KMS-11 (cell line): Measurements from ENCODE around the gene SLC15A3.

ENCODE experiments used
- H2AFZ ChIP-seq: fragments of 200-600 bp; sonication (generic); 2 replicates; pipeline ENCODE4 v1.6.1; 2016; ENCODE audit warnings: antibody characterized with exemption, mixed run types, low read depth
- H3K27ac ChIP-seq: fragments of 200-600 bp; sonication (generic); 2 replicates; pipeline ENCODE4 v1.6.1; 2016; ENCODE audit warnings: mild to moderate bottlenecking, mixed run types
- H3K27me3 ChIP-seq: fragments of 200-600 bp; sonication (generic); 2 replicates; pipeline ENCODE4 v1.6.1; 2017; ENCODE audit warnings: mild to moderate bottlenecking, low read depth, mixed run types, moderate library complexity; ENCODE audit not compliant: insufficient read depth
- H3K36me3 ChIP-seq: fragments of 200-600 bp; sonication (generic); 2 replicates; pipeline ENCODE4 v1.6.1; 2017; ENCODE audit warnings: mild to moderate bottlenecking, mixed run types; ENCODE audit not compliant: insufficient read depth
- H3K4me1 ChIP-seq: fragments of 200-600 bp; sonication (generic); 2 replicates; pipeline ENCODE4 v1.6.1; 2016; ENCODE audit warnings: mild to moderate bottlenecking, low read depth, mixed run types; ENCODE audit not compliant: poor library complexity, severe bottlenecking
- H3K4me2 ChIP-seq: fragments of 200-600 bp; sonication (generic); 2 replicates; pipeline ENCODE4 v1.7.0; 2016; ENCODE audit warnings: mild to moderate bottlenecking, mixed run types
- H3K4me3 ChIP-seq: fragments of 200-600 bp; sonication (generic); IDR thresholded peaks from 2 replicates; pipeline ENCODE4 v1.6.1; 2017; ENCODE audit warnings: low read depth, low read length, mixed read lengths; ENCODE audit not compliant: insufficient read depth
- H3K79me2 ChIP-seq: fragments of 200-600 bp; sonication (generic); 2 replicates; pipeline ENCODE4 v1.6.1; 2016; ENCODE audit warnings: low read depth, mixed run types; ENCODE audit not compliant: insufficient read depth
- H3K9ac ChIP-seq: fragments of 200-600 bp; sonication (generic); 2 replicates; pipeline ENCODE4 v1.6.1; 2016; ENCODE audit warnings: mild to moderate bottlenecking, mixed run types
- H4K20me1 ChIP-seq: fragments of 200-600 bp; sonication (generic); 2 replicates; pipeline ENCODE4 v1.6.1; 2016; ENCODE audit warnings: mild to moderate bottlenecking, mixed run types; ENCODE audit not compliant: insufficient read depth
- CTCF ChIP-seq: fragments of 200-600 bp; sonication (generic); conservative IDR thresholded peaks from 2 replicates; pipeline ENCODE4 v1.6.1; 2017; ENCODE audit warnings: low read depth, mild to moderate bottlenecking, antibody characterized with exemption, low read length, moderate library complexity, mixed read lengths

The SLC15A3 gene

GRCh38 chr11:60954421-60954820 lies 2.4 kb upstream of the SLC15A3 start:
- no peak overlapping the region for H3K4me2 ChIP-seq
- no peaks in the 10 kb centered on the region for H3K79me2 ChIP-seq
- H3K4me1 ChIP-seq: no peaks in the 10 kb centered on the region
- TF ChIP-seq CTCF: no peak
- no peaks in the 10 kb centered on the region for H3K36me3 ChIP-seq
- H3K27ac ChIP-seq: no peak overlapping the region
- no peaks in the 10 kb centered on the region for H3K27me3 ChIP-seq
- H4K20me1 ChIP-seq: no peaks in the 10 kb centered on the region
- H2AFZ ChIP-seq: no peak overlapping the region
- no peak overlapping the region for H3K9ac ChIP-seq
- H3K4me3 ChIP-seq: no peak overlapping the region

- Histone ChIP-seq H3K9ac (no peak overlapping the region), H4K20me1 (no peaks in the 10 kb centered on the region), H3K4me1 (no peaks in the 10 kb centered on the region), H3K4me3 (no peak overlapping the region), H3K36me3 (no peaks in the 10 kb centered on the region), H3K4me2 (no peak overlapping the region), H3K27me3 (no peaks in the 10 kb centered on the region), H2AFZ (no peak overlapping the region), H3K79me2 (no peaks in the 10 kb centered on the region), H3K27ac (no peak overlapping the region)
- TF ChIP-seq CTCF: no peak
These were observed 1.8 kb upstream of the SLC15A3 start for GRCh38 chr11:60953781-60954180.

GRCh38 chr11:60952742-60953170 lies 780 bp upstream of the SLC15A3 start:
- no peak overlapping the region for H3K9ac ChIP-seq
- no peak for TF ChIP-seq CTCF
- H3K27ac ChIP-seq: no peak overlapping the region
- H3K36me3 ChIP-seq: no peaks in the 10 kb centered on the region
- H3K4me2 ChIP-seq: no peak overlapping the region
- no peaks in the 10 kb centered on the region for H4K20me1 ChIP-seq
- H3K79me2 ChIP-seq: no peaks in the 10 kb centered on the region
- H3K4me1 ChIP-seq: no peaks in the 10 kb centered on the region
- H3K4me3 ChIP-seq: no peak overlapping the region
- no peak overlapping the region for H2AFZ ChIP-seq
- H3K27me3 ChIP-seq: no peaks in the 10 kb centered on the region

- Histone ChIP-seq H4K20me1 (no peaks in the 10 kb centered on the region), H3K27ac (no peak overlapping the region), H3K27me3 (no peaks in the 10 kb centered on the region), H3K4me1 (no peaks in the 10 kb centered on the region), H3K79me2 (no peaks in the 10 kb centered on the region), H2AFZ (no peak overlapping the region), H3K4me3 (no peak overlapping the region), H3K36me3 (no peaks in the 10 kb centered on the region), H3K9ac (no peak overlapping the region), H3K4me2 (no peak overlapping the region)
- no peak for TF ChIP-seq CTCF
These were observed 421 bp downstream of the SLC15A3 start for GRCh38 chr11:60951606-60951903.
